SK-MEL-5 (cell line): ENCODE measurements around the gene YIPF5. TPM values are rescaled to one million over a fixed set of nuclear protein-coding genes. Genes with fewer than 3 reads are reported as not detected.

ENCODE experiments used
- DNase-seq: peaks from one replicate; pipeline ENCODE4 v3.0.0-alpha.2; 2016; ENCODE audit warnings: low read depth, low spot score
- in situ Hi-C: cut with HindIII; loops from 2 replicates; pipeline ENCODE4 v1.10.0; 2016; ENCODE audit warnings: low sequenced_read_pairs, high pct_unique_total_duplicates, low pct_unique_long_range_greater_than_20kb
- polyA plus RNA-seq, 2 experiments: library from polyadenylated mRNA; depleted of rRNA; stranded (reverse); fragments of >200 nt; gene quantifications; 2 replicates each; pipeline ENCODE4 v1.2.3, GENCODE V29; 2015
- total RNA-seq: library from RNA; depleted of rRNA; stranded (reverse); fragments of >200 nt; shearing (Covaris generic); gene quantifications from 2 replicates; pipeline ENCODE4 v1.2.3, GENCODE V29; 2014; rRNA removed

YIPF5 gene
- total RNA-seq, result 48.6 and 50.7 TPM in 2 replicates
- 35.7 and 37.8 TPM in 2 replicates for polyA plus RNA-seq (2015; cell fraction: cytosol; rRNA removed)
- polyA plus RNA-seq (2015; cell fraction: nucleus; rRNA removed), result 21.0 and 24.1 TPM in 2 replicates

- peak; percentile 97 for DNase-seq
- in situ Hi-C loops, result no loop called here
These were observed at the start of gene YIPF5, which contains the start of gene KCTD16 for GRCh38 chr5:144170276-144171024. Gene YIPF5 (minus strand): TSS chr5:144170659. CDS start chr5:144169955, 704 bp downstream. Gene KCTD16 (plus strand): TSS chr5:144170873.

- DNase-seq, result no peak
- in situ Hi-C loops, result no loop called here
These were observed 49.4 kb upstream of the YIPF5 start for GRCh38 chr5:144219869-144220268.

- in situ Hi-C loops, result no loop called here
- DNase-seq, result no peak
These were observed 40.2 kb upstream of the YIPF5 start for GRCh38 chr5:144210655-144211054.

- DNase-seq, result no peak
- in situ Hi-C loops, result no loop called here
These were observed 38.9 kb upstream of the YIPF5 start for GRCh38 chr5:144209361-144209760.

- DNase-seq, result no peak
- in situ Hi-C loops, result no loop called here
These were observed 37.5 kb upstream of the YIPF5 start for GRCh38 chr5:144207875-144208444.

GRCh38 chr5:144206141-144206540 lies 35.7 kb upstream of the YIPF5 start:
- in situ Hi-C loops, result no loop called here
- no peak for DNase-seq

- in situ Hi-C loops, result no loop called here
- no peak for DNase-seq
These were observed 34.7 kb upstream of the YIPF5 start for GRCh38 chr5:144205141-144205551.

- in situ Hi-C loops, result no loop called here
- peak; percentile 70 for DNase-seq
These were observed 33.5 kb upstream of the YIPF5 start for GRCh38 chr5:144203750-144204596.

- DNase-seq, result no peak
- in situ Hi-C loops, result no loop called here
These were observed 32.3 kb upstream of the YIPF5 start for GRCh38 chr5:144202726-144203125.

- in situ Hi-C loops, result no loop called here
- DNase-seq, result no peak
These were observed 31.6 kb upstream of the YIPF5 start for GRCh38 chr5:144202072-144202471.

GRCh38 chr5:144201588-144201987 lies 31.1 kb upstream of the YIPF5 start:
- in situ Hi-C loops, result no loop called here
- no peak for DNase-seq

- no peak for DNase-seq
- in situ Hi-C loops, result no loop called here
These were observed 27.9 kb upstream of the YIPF5 start for GRCh38 chr5:144198386-144198785.

GRCh38 chr5:144196612-144197011 lies 26.2 kb upstream of the YIPF5 start:
- no peak for DNase-seq
- in situ Hi-C loops, result no loop called here

- DNase-seq, result no peak
- in situ Hi-C loops, result no loop called here
These were observed 25.0 kb upstream of the YIPF5 start for GRCh38 chr5:144195448-144195847.

GRCh38 chr5:144194144-144194543 lies 23.7 kb upstream of the YIPF5 start:
- DNase-seq, result no peak
- in situ Hi-C loops, result no loop called here

- in situ Hi-C loops, result no loop called here
- DNase-seq, result no peak
These were observed 22.2 kb upstream of the YIPF5 start for GRCh38 chr5:144192661-144193060.

- peak; percentile 83 for DNase-seq
- in situ Hi-C loops, result no loop called here
These were observed 21.5 kb upstream of the YIPF5 start for GRCh38 chr5:144191998-144192397.

- no peak for DNase-seq
- in situ Hi-C loops, result no loop called here
These were observed 21.1 kb upstream of the YIPF5 start for GRCh38 chr5:144191531-144191930.
